ENCODE data around the gene SPOCD1.

SPOCD1 gene

DNA sequence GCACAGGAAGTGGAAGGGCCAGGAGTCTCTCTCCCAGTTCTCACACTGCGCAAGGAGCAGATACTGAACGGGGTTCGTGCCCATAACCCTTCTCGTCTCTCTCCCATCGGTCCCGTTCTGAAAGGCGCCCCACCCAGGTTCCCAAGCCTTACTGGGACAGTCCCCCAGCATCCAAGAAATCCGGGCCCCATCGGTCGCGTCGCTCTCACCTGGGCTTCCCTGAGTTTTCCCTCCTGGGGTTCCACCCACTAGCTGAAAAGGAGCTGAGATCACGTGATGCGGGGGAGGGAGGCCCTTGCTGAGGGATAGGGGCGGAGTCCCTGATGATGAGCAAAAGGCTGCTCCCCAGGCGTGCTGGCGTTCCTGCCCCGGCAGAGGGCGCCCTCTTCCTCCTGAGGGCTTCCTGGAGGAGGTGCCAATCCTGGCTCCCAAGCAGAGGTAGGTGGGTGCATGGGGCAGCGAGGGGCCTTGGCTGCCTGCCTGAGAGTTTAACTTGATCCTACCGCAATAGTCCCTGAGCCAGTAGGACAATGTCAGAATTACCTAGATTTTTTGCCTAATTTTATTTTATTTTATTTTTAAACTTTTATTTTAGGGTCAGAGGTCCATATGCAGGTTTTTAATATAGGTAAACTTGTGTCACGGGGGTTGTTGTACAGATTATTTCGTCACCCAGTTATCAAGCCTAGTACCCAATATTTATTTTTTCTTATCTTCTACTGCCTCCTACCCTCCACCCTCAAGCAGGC lies at the start of gene SPOCD1:
Gene SPOCD1 (minus strand): TSS at position 271 of the 749 bp plus-strand sequence. CDS start 689 bp downstream, outside the sequence.
- Histone ChIP-seq H3K36me3 (replicated peaks) (no peaks in the 10 kb centered on the region), H3K4me3 (0 out of 2 replicates have a peak within 1 kb of the TSS, but pooled peaks have one; percentile 4), H3K4me1 (0 out of 2 replicates have a peak, but pooled peaks cover 2% of the 10 kb centered on the region), H3K27me3 (ENCODE audit: low read depth) (no peaks in the 10 kb centered on the region), H3K9me3 (no peaks in the 10 kb centered on the region)
- peak; percentile 82 to 94 for DNase-seq (ENCODE audit: low spot score in 2 of 2)
- in situ Hi-C loops (cut with MboI; ENCODE audit: low sequenced_read_pairs): no loop called here

DNA sequence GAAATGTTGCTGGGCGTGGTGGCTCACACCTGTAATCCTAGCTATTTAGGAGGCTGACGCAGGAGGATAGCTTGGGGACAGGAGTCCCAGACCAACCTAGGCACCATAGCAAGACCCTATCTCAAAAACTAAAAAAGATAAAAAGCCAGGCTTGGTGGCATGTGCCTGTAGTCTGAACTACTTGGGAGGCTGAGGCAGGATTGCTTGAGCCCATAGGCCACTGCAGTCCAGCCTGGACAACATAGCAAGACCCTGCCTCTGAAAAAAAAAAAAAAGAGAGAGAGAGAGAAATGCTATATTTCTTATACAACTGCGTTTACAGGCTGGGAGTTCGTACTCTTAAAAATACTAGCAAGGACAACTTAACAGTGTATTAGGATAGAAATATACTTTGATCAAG lies 46.2 kb upstream of the SPOCD1 start:
- H3K4me1 ChIP-seq: no peaks in the 10 kb centered on the region
- DNase-seq (ENCODE audit: low spot score in 2 of 2): no peak
- H3K36me3 ChIP-seq (replicated peaks): no peaks in the 10 kb centered on the region
- no peaks in the 10 kb centered on the region for H3K27me3 ChIP-seq (ENCODE audit: low read depth)
- H3K4me3 ChIP-seq: no peak overlapping the region
- in situ Hi-C loops (cut with MboI; ENCODE audit: low sequenced_read_pairs): no loop called here
- H3K9me3 ChIP-seq: no peaks in the 10 kb centered on the region

DNA sequence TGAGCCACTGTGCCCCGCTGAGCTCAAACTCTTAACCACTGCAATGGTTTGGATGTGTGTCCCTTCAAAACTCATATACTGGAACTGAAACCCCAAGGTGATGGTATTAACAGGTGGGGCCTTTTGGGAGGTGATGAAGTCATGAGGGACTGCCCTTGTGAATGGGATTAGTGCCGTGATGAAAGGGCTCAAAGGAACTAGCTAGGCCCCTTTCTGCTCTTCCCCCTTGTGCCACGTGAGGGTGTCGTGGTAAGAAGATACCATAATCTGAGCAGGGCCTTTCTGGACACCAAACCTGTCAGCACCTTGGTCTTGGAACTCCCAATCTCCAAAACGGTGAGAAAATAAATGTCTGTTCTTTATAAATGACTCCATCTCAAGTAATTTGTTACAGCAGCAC lies 45.5 kb upstream of the SPOCD1 start:
- DNase-seq (ENCODE audit: low spot score in 2 of 2): no peak
- Histone ChIP-seq H3K4me3 (no peak overlapping the region), H3K4me1 (no peaks in the 10 kb centered on the region), H3K9me3 (no peaks in the 10 kb centered on the region), H3K36me3 (replicated peaks) (no peaks in the 10 kb centered on the region), H3K27me3 (ENCODE audit: low read depth) (no peaks in the 10 kb centered on the region)
- in situ Hi-C loops (cut with MboI; ENCODE audit: low sequenced_read_pairs): no loop called here

DNA sequence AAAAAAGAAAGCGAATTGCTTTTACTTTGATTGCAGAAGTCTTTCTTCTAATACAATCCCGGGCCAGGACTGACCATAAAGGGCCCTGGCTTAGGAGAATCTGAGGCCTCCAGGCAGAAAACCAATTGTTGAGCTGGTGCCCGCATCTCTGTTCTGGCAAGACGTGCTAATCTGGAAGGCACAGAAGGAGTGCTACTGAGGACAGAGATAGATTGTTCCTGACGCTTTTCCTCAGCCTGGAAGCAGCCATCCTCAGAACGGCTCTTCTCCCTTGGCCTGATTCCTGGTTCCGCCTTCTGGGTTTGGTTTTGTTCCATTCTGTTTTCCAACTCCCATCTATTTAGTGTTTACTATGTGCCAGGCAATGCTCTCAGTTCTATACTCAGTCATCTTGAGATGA lies 44.8 kb upstream of the SPOCD1 start:
- 0 out of 2 replicates have a peak, but pooled peaks cover 3% of the 10 kb centered on the region for H3K9me3 ChIP-seq
- no peaks in the 10 kb centered on the region for H3K27me3 ChIP-seq (ENCODE audit: low read depth)
- DNase-seq (ENCODE audit: low spot score in 2 of 2): no peak
- 0 out of 2 replicates have a peak, but pooled peaks cover 2% of the 10 kb centered on the region for H3K36me3 ChIP-seq (replicated peaks)
- H3K4me1 ChIP-seq: peaks cover 6% of the 10 kb centered on the region
- in situ Hi-C loops (cut with MboI; ENCODE audit: low sequenced_read_pairs): no loop called here
- H3K4me3 ChIP-seq: no peak overlapping the region

DNA sequence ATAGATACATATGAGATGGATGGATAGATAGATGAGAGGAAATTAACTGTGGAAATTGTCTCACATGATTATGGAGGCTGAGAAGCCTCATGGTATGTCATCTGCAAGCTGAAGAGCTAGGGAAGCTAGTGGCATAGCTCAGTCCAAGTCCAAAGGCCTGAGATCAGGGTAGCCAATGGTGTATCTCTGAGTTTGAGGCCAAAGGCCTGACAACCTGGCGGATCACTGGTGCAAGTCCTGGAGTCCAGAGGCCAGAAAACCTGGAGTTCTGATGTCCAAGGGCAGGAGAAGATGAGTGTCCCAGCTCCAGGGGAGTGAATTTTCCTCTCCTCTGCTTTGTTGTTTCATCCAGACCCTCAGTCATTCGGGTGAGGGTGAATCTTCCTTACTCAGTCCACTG lies 43.9 kb upstream of the SPOCD1 start:
- Histone ChIP-seq H3K9me3 (0 out of 2 replicates have a peak, but pooled peaks cover 3% of the 10 kb centered on the region), H3K4me1 (peaks cover 10% of the 10 kb centered on the region), H3K27me3 (ENCODE audit: low read depth) (no peaks in the 10 kb centered on the region), H3K4me3 (no peak overlapping the region), H3K36me3 (replicated peaks) (0 out of 2 replicates have a peak, but pooled peaks cover 2% of the 10 kb centered on the region)
- in situ Hi-C loops (cut with MboI; ENCODE audit: low sequenced_read_pairs): no loop called here
- DNase-seq (ENCODE audit: low spot score in 2 of 2): no peak

DNA sequence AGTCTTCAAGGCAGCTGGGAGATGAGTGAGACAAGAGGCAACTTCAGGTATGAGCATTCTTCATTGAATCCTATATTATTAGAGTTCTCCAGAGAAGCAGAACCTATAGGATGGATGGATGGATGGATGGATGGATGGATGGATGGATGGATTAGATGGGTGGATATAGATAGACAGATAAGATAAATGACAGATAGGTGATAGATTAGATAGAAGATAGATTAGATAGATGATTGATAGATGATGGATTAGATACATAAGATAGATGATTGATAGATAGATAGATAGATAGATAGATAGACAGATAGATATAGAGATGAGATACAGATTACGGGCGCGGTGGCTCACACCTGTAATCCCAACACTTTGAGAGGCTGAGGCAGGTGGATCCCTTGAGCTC lies 43.2 kb upstream of the SPOCD1 start:
- Histone ChIP-seq H3K4me3 (no peak overlapping the region), H3K9me3 (0 out of 2 replicates have a peak, but pooled peaks cover 3% of the 10 kb centered on the region), H3K36me3 (replicated peaks) (0 out of 2 replicates have a peak, but pooled peaks cover 2% of the 10 kb centered on the region), H3K4me1 (peaks cover 10% of the 10 kb centered on the region), H3K27me3 (ENCODE audit: low read depth) (no peaks in the 10 kb centered on the region)
- in situ Hi-C loops (cut with MboI; ENCODE audit: low sequenced_read_pairs): no loop called here
- DNase-seq (ENCODE audit: low spot score in 2 of 2): no peak

DNA sequence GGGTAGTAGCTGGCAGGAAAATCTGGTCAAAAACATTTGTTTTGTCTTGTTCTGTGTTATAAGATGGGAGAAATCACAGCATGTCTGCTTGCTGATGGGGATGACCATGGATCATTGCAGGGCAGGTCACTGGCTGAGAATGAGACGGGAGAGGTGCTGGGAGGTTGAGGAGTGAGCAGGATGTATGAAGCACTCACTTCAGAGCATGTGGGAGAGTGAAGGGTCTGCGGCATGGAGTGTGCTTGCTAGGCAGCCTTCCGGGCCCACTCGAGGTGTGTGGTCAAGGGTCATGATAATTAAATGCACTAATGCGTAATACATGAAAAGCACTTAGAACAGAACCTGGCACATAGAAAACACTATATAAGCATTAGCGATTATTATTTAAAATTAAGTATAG lies 42.0 kb upstream of the SPOCD1 start:
- in situ Hi-C loops (cut with MboI; ENCODE audit: low sequenced_read_pairs): no loop called here

DNA sequence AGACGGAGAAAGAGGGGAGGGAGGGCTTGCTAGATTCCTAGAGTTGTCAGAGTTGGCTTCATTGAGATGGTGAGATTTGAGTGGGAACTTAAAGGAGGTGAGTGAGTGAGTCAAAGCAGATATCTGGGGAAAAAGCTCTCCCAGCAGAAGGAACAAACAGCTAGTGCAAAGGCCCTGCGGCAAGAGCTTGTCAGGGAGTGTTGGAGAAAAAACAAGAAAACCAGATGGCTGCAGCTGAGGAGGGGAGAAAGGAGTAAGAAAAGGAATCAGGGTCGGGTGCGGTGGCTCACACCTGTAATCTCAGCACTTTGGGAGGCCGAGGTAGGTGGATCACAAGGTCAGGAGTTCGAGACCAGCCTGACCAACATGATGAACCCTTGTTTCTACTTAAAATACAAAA lies 40.3 kb upstream of the SPOCD1 start:
- Histone ChIP-seq H3K4me1 (peaks cover 10% of the 10 kb centered on the region), H3K4me3 (no peak overlapping the region), H3K9me3 (0 out of 2 replicates have a peak, but pooled peaks cover 3% of the 10 kb centered on the region), H3K27me3 (ENCODE audit: low read depth) (no peaks in the 10 kb centered on the region), H3K36me3 (replicated peaks) (0 out of 2 replicates have a peak, but pooled peaks cover 2% of the 10 kb centered on the region)
- in situ Hi-C loops (cut with MboI; ENCODE audit: low sequenced_read_pairs): no loop called here
- no peak for DNase-seq (ENCODE audit: low spot score in 2 of 2)

More for the DNA sequence above, 42.0 kb upstream of the SPOCD1 start:
- peaks cover 10% of the 10 kb centered on the region for H3K4me1 ChIP-seq
- no peak for DNase-seq (ENCODE audit: low spot score in 2 of 2)
- no peak overlapping the region for H3K4me3 ChIP-seq
- 0 out of 2 replicates have a peak, but pooled peaks cover 3% of the 10 kb centered on the region for H3K9me3 ChIP-seq
- no peaks in the 10 kb centered on the region for H3K27me3 ChIP-seq (ENCODE audit: low read depth)
- H3K36me3 ChIP-seq (replicated peaks): 0 out of 2 replicates have a peak, but pooled peaks cover 2% of the 10 kb centered on the region

DNA sequence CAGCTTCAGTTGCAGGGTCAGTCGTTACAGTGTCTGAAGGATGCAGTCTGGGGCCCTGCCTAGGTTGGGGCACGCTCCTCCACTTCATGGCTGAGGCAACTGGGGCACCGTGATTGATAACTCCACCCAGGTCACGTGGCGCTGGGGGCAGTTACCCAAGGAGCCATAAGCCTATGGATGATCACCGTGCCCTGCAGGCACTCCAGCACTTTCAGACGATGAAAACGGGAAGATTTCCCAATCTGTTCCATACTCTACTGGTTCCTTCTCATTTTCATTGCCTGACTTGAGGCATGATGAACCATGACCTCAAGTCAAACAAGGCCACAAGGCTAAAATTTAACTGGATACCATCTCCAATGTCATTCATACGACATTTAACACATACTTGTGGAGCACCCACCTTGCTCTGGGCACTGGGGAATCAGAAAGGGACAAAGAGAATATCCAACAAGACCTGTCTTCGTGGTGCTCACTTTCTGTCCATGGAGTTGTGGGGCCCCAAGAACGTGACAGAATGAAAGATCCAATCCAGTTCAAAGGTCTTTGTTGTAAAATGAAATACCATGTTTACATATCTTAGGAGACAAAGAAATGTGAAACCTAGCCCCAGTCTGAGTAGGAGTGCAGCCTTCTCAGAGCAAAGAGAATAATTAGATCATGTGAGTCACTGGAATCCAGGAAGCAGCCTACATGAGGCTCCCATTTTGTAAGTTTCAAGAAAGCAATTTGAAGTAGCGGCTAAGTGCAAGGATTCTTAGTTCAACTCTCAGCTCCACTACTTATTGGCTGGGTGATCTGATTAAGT lies 39.4 kb upstream of the SPOCD1 start:
- Histone ChIP-seq H3K9me3 (0 out of 2 replicates have a peak, but pooled peaks cover 3% of the 10 kb centered on the region), H3K27me3 (ENCODE audit: low read depth) (no peaks in the 10 kb centered on the region), H3K36me3 (replicated peaks) (0 out of 2 replicates have a peak, but pooled peaks cover 2% of the 10 kb centered on the region), H3K4me3 (no peak overlapping the region), H3K4me1 (peaks cover 10% of the 10 kb centered on the region)
- in situ Hi-C loops (cut with MboI; ENCODE audit: low sequenced_read_pairs): no loop called here
- DNase-seq (ENCODE audit: low spot score in 2 of 2): peak; percentile 33 to 67

DNA sequence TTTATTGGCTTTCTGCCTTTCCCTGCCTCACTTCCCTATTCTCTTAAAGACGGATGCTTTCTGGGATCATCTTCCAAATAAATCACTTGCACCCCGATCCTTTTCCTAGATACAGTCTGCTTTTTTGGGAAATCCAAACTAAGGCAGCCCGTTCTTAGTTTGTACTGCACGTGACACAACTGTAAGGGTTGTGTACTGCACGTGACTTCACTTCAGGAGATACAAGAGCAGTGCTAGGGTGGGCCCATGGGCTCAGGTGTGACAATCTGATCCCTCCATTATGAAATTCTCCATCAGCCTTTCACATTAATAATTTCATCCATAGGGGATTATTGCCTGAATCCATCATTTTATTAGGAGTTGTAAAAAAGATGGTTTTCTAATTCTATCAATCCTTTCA lies 33.8 kb upstream of the SPOCD1 start:
- Histone ChIP-seq H3K4me1 (no peaks in the 10 kb centered on the region), H3K4me3 (no peak overlapping the region), H3K9me3 (no peaks in the 10 kb centered on the region), H3K36me3 (replicated peaks) (no peaks in the 10 kb centered on the region), H3K27me3 (ENCODE audit: low read depth) (no peaks in the 10 kb centered on the region)
- in situ Hi-C loops (cut with MboI; ENCODE audit: low sequenced_read_pairs): no loop called here
- no peak for DNase-seq (ENCODE audit: low spot score in 2 of 2)

DNA sequence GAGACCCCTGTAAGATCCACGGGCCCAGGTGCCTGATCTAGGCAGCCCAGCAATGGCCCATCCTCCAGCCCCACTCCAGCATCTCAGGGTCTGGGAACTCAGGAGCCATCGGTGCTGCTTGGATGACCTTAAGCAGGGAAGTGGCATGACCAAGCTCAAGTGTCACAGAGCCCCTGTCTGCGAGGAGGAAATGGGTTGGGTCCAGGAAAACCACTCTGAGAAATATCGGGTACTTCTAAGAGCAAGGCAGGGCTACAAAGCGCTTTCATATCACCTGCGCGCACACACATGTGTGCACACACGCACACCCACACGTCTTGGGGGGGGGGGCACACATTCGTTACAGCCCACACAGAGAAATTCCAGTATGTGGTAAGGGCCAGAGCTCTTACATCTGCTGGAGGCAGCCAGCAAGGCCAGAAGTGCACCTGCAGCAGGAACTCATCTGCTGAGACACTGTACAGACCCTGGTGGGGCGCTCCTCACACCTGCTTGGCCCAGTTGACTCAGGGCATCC lies 32.6 kb upstream of the SPOCD1 start:
- H3K4me3 ChIP-seq: no peak overlapping the region
- in situ Hi-C loops (cut with MboI; ENCODE audit: low sequenced_read_pairs): no loop called here

DNA sequence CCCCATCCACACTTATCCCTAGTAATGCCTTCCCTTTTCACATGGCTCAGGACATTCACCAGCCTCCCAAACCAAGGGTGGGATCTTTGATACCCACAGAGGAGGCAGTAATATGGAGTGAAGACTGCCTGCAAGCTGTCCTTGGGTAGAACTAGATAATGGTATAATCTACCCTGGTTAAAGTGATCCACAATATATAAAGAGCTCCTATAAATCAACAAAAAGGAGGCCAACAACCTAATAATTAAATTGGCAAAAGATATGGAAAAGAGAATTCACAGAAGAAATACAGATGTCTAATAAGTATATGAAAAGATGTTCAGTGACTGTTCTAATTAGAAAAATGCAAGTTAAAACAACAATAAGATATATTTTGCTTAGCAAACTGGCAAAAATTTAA lies 30.7 kb upstream of the SPOCD1 start:
- H3K4me3 ChIP-seq: no peak overlapping the region
- no peaks in the 10 kb centered on the region for H3K4me1 ChIP-seq
- DNase-seq (ENCODE audit: low spot score in 2 of 2): no peak
- H3K9me3 ChIP-seq: no peaks in the 10 kb centered on the region
- no peaks in the 10 kb centered on the region for H3K27me3 ChIP-seq (ENCODE audit: low read depth)
- no peaks in the 10 kb centered on the region for H3K36me3 ChIP-seq (replicated peaks)
- in situ Hi-C loops (cut with MboI; ENCODE audit: low sequenced_read_pairs): no loop called here

More for the DNA sequence above, 32.6 kb upstream of the SPOCD1 start:
- Histone ChIP-seq H3K9me3 (no peaks in the 10 kb centered on the region), H3K4me1 (no peaks in the 10 kb centered on the region), H3K36me3 (replicated peaks) (no peaks in the 10 kb centered on the region), H3K27me3 (ENCODE audit: low read depth) (no peaks in the 10 kb centered on the region)
- no peak for DNase-seq (ENCODE audit: low spot score in 2 of 2)

DNA sequence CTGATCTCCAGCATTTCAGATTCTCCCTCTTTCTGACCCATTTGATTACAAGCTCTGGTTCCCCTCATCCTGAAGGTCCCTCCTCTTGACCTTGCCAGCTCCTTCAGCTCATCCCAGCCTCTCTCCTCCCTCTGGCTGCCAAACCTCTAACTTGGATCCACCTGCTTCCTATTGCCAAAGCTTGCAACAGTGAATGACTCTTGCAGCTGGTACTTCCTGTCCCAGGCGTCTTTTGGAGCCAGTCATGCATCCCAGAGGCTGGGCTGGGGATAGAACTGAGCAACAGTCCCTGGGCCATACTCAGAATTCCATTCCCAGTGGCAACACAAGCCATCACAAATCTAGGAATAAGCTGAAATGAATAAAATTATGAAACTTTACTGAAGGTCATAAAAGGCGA lies 27.7 kb upstream of the SPOCD1 start:
- no peak for DNase-seq (ENCODE audit: low spot score in 2 of 2)
- in situ Hi-C loops (cut with MboI; ENCODE audit: low sequenced_read_pairs): no loop called here
- no peak overlapping the region for H3K4me3 ChIP-seq
- no peaks in the 10 kb centered on the region for H3K27me3 ChIP-seq (ENCODE audit: low read depth)
- H3K9me3 ChIP-seq: no peaks in the 10 kb centered on the region
- no peaks in the 10 kb centered on the region for H3K4me1 ChIP-seq
- H3K36me3 ChIP-seq (replicated peaks): no peaks in the 10 kb centered on the region

All from HAP-1 (cell line).